DMS153 treated with DMSO at 0.1 percent for 48 hours (cell line): ENCODE data around the gene VWA5A.

ENCODE experiments used
- DNase-seq: peaks from one replicate; lab custom pipeline; 2025; ENCODE audit not compliant: unreplicated experiment; lab: John Stamatoyannopoulos, UW

The VWA5A gene, protein sequence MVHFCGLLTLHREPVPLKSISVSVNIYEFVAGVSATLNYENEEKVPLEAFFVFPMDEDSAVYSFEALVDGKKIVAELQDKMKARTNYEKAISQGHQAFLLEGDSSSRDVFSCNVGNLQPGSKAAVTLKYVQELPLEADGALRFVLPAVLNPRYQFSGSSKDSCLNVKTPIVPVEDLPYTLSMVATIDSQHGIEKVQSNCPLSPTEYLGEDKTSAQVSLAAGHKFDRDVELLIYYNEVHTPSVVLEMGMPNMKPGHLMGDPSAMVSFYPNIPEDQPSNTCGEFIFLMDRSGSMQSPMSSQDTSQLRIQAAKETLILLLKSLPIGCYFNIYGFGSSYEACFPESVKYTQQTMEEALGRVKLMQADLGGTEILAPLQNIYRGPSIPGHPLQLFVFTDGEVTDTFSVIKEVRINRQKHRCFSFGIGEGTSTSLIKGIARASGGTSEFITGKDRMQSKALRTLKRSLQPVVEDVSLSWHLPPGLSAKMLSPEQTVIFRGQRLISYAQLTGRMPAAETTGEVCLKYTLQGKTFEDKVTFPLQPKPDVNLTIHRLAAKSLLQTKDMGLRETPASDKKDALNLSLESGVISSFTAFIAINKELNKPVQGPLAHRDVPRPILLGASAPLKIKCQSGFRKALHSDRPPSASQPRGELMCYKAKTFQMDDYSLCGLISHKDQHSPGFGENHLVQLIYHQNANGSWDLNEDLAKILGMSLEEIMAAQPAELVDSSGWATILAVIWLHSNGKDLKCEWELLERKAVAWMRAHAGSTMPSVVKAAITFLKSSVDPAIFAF

GRCh38 chr11:124114942-124115781 is at the start of gene VWA5A:
VWA5A (plus strand) TSS chr11:124115450; CDS start chr11:124117512, 2,062 bp downstream.
- peak; percentile 66 for DNase-seq

DNA sequence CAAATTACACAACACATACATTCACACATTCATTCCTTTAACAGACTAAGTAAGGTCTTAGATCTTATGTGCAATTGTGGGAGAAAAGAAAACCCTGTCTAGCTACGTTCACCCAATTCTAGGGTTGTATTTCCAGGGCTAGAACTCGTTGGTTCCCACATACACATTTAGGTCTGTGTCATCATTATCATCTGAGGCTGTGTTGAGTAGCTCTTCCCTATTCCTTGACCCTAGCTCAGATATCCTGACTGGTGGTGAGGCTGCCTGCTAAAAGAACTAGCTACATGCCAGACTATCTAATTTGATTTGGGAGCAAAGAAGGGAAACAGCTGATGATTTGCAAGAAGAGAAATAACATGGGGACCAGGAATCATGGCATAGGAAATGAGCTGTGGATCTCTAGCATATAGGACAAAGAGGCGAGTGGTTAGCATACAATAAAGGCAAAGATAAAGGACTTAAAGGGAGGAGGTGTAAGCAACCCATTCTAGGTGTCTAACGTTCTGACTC is 46.6 kb upstream of the VWA5A start:
- DNase-seq = no peak

- peak; percentile 25 for DNase-seq
Measured at GRCh38 chr11:124069429-124070401, 45.5 kb upstream of the VWA5A start.

DNA sequence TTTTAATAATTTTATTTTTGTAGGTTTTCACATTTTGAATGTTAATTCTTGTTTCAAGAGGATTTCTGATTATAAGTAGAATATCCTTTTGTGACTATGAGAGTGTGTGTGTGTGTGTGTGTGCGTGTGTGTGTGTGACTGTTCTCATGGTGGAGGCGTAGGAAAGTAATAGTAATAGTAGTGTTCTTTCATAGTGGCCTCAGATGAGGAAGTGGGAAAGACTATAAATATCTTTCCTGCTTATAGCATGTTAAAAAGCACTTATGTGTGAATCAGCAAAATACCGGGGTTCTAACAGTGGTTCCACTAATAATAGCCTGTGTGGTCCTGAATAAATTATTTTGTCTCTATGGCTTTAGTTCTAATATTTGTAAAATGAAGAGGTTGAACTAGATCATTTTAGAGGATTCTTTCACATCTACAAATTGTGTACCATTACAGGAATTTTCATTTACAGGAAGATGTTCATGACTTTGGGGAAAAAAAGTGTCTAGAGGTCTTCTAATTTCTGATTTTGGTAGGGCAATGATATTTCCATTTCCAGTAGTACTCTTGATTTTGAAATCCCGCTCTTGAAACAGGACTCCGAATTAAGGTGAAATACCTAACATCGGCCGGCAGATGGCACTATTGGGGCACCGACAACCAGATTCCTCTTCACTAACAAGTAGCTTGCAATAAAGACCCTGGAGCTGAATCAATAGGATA is 44.2 kb upstream of the VWA5A start:
- peak; percentile 30 for DNase-seq

GRCh38 chr11:124071623-124071948 is 43.7 kb upstream of the VWA5A start:
- DNase-seq = no peak

GRCh38 chr11:124072147-124072546 is 43.1 kb upstream of the VWA5A start:
- no peak for DNase-seq

- DNase-seq = no peak
Measured at GRCh38 chr11:124074554-124074953, 40.7 kb upstream of the VWA5A start.

DNA sequence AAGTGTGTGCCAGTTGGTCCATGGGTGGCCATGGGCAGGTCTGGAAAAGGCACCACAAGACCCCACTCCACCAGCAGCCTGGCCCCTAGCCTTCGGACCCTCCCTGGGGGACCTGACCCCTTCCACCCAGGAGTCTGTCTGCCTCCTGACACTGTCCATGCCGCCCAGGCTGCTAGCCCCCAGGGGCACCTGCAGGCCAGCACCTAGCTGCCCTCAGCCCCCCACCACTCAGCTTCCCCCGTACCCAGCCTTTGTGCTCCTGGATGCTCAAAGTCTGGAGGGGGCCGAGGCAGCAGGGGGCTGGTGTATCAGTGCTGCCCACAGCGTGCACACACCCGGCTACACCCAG is 39.8 kb upstream of the VWA5A start:
- no peak for DNase-seq

GRCh38 chr11:124075841-124076651 is 39.2 kb upstream of the VWA5A start:
- no peak for DNase-seq

DNA sequence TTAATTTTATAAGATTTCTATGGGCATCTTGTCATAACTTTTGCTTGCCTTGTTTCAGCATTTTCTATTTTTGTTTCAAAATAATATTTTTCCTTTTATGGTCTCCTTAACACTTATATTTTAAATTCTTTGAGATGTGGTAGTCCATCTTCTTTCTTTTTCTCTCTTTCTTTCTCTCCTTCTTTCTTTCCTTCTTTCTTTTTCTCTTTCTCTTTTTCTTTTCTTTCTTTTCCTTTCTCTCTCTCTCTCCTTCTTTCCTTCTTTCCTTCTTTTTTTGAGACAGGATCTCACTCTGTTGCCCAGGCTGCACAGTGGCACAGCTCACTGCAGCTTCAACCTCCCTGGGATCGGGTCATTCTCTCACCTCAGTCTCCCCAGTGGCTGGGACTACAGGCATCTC is 38.0 kb upstream of the VWA5A start:
- no peak for DNase-seq

DNA sequence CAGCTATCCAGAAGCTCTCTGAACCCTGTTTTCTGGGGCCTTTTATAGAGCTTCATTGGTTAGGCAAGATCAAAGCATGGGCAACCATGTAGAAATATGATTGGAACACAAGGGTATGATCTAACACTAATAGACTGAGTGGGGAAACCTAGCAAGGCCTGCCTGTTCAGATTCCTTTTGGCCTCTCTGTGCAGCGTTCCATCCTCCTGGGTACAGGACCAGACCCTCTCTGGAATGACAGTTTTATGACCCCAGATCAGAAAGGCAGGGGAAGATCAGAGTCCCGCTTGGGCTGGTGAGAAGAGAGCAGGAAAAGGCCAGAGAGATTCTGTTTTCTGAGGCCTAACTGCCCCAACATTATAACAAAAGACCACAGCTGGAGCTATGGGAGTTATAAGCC is 36.7 kb upstream of the VWA5A start:
- no peak for DNase-seq

DNA sequence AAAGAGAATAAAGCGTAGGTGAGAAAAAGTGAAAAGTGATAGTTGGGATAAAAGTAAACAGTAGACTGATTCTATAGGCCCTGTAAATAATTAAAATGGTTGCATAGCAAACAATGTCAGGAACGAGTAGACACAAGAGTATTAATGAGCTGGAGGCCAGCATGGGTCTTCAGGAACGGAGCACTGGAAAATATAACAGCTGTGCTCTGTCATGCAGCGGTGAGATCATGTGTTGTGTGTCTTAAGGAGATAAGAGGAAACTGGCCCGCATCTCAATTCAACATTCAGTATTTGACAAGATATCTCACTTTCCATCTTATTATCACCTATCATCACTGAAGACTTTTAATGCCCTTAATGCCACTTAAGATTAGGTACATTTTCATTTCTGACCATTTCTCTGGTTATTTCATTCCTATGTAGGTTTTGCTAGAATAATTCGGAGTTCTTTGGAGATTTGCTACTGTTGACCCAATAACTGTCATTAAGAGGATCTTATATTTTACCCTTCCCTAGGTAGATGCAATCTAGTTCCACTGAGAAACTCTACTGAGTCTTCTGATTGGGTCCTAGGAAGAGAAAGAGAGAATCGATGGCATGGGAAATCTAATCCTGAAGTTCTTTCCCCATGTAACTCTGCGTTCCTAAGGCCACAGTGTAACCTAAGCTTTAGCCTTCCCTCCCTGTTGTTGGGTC is 35.5 kb upstream of the VWA5A start:
- DNase-seq = no peak

DNA sequence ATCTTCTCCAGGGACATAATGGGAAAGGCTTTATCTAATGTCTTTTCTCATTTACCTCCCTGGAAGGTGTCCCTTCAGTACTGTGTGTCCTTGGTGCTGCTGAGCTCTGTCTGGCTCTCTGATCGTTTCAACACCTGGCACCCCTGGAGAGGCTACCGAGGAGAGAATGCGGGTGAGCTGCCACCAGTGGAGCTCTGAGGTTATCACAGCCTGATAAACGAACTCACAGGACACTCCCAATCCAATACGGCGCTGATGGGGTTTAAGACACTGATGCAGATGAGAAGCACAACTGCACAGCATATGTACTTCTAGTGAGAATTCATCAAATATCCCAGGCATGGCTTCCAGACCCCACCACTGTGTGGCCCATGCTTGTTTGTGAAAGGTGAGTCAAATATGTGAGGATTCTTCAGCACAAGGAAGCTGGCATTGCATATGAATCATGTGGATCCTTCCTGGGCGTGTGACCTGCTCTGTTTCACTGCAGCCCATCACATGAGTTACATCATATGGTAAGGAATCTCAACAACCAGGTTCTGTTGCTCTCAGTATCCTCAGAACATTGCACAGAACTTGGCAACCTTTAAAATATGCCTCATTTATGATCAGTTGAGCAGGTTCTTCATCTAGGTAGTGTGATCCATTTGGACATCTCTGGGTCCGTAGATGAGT is 34.8 kb upstream of the VWA5A start:
- no peak for DNase-seq

DNA sequence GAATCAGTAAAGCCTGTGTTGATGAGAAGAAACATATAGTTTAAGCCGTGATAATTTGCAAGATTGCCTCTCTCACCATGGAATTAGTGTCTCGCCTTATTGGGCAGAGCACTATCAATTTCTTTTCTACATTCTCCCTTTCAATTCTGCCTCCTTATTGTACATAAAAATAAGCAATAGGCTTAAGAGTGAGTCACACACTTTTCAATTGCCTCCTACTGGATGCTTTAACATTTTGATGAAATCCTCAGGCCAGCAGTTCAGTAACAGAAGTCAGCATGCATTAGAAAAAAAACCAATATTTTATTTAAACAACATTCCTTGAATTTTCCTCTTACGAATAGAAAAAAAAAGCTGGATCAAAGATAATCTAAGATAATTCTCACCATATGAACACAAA is 33.8 kb upstream of the VWA5A start:
- no peak for DNase-seq

DNA sequence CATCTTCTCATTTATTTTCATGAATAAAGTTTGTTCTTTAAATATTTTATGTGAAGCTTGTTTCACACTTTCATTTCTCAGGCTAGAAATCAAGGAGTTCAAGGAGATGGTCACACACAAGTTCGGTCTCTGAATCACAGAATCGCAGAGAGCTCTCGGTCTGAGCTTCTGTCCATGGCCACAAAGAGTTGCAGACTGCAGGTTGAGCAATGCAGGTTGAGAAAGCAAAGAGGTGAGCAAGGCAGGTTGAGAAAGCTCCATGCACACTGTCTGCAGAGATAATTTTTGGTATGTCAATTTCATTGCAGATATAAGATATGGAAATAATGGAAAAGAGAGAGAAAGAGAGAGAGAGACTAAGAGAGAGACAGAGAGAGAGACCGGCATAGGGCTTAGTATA is 32.9 kb upstream of the VWA5A start:
- DNase-seq = no peak

GRCh38 chr11:124085583-124085982 is 29.7 kb upstream of the VWA5A start:
- no peak for DNase-seq

GRCh38 chr11:124085997-124086846 is 29.0 kb upstream of the VWA5A start:
- peak; percentile 20 for DNase-seq
